Liver (tissue), 9 donors: Measurements from ENCODE around the gene SLC8A2. TPM values are rescaled to one million over a fixed set of nuclear protein-coding genes. Genes with fewer than 3 reads are reported as not detected.

ENCODE experiments used
- DNase-seq: peaks from one replicate; pipeline ENCODE4 v3.0.0-alpha.2; 2017; ENCODE audit warnings: low spot score
- H3K27ac ChIP-seq, 2 donors: one replicate each; pipeline ENCODE4 v1.7.0; 2013; ENCODE audit warnings: inconsistent platforms in 2 of 2, low read length in 2 of 2, control low read depth in 1 of 2, low read depth in 1 of 2, mild to moderate bottlenecking in 1 of 2
- H3K27me3 ChIP-seq, 4 donors: one replicate each; pipeline versions ENCODE4 v1.6.1 to v1.7.0; 2013; ENCODE audit warnings: low read length in 3 of 4, inconsistent platforms in 1 of 4, mild to moderate bottlenecking in 1 of 4, moderate library complexity in 1 of 4; ENCODE audit not compliant: control insufficient read depth in 4 of 4, insufficient read depth in 4 of 4
- H3K36me3 ChIP-seq, 4 donors: one replicate each; pipeline versions ENCODE4 v1.6.1 to v1.7.0; 2013; ENCODE audit warnings: low read length in 3 of 4, mild to moderate bottlenecking in 3 of 4, low read depth in 1 of 4, moderate library complexity in 1 of 4; ENCODE audit not compliant: control insufficient read depth in 4 of 4, insufficient read depth in 3 of 4
- H3K4me1 ChIP-seq, 4 donors: one replicate each; pipeline versions ENCODE4 v1.6.1 to v1.7.0; 2013; ENCODE audit warnings: low read length in 3 of 4, mild to moderate bottlenecking in 3 of 4, moderate library complexity in 1 of 4; ENCODE audit not compliant: control insufficient read depth in 4 of 4, insufficient read depth in 4 of 4
- H3K4me3 ChIP-seq, 3 donors: one replicate each; pipeline versions ENCODE4 v1.6.1 to v1.7.0; 2013; ENCODE audit warnings: low read length in 3 of 3, control low read depth in 1 of 3, low read depth in 1 of 3, mild to moderate bottlenecking in 1 of 3
- H3K9ac ChIP-seq, 2 donors: one replicate each; pipeline ENCODE4 v1.7.0; 2013; ENCODE audit warnings: low read length in 2 of 2, mild to moderate bottlenecking in 2 of 2, moderate library complexity in 2 of 2, control low read depth in 1 of 2, low read depth in 1 of 2
- H3K9me3 ChIP-seq, 4 donors: one replicate each; pipeline versions ENCODE4 v1.6.1 to v1.7.0; 2013; ENCODE audit warnings: low read length in 3 of 4; ENCODE audit not compliant: control insufficient read depth in 4 of 4
- CTCF ChIP-seq: fragments of 150-350 bp; IDR thresholded peaks from 2 replicates; pipeline ENCODE4 v1.5.1; 2017; ENCODE audit warnings: improper control_type of control experiment, low read depth, low read length; ENCODE audit not compliant: missing input control
- EGR1 ChIP-seq, 2 donors: IDR thresholded peaks; 2 replicates each; pipeline ENCODE4 v1.6.1; 2016 to 2018; ENCODE audit warnings: antibody characterized with exemption in 2 of 2, low read depth in 2 of 2
- FOXA1 ChIP-seq: IDR thresholded peaks from 2 replicates; pipeline ENCODE4 v1.6.1; 2016; ENCODE audit warnings: antibody characterized with exemption
- GABPA ChIP-seq, 2 donors: IDR thresholded peaks in 1 of 2; conservative IDR thresholded peaks in 1 of 2; 2 replicates each; pipeline ENCODE4 v1.6.1; 2016; ENCODE audit warnings: antibody characterized with exemption in 2 of 2, mild to moderate bottlenecking in 1 of 2, moderate library complexity in 1 of 2
- HNF4A ChIP-seq, 2 donors: conservative IDR thresholded peaks; 2 replicates each; pipeline ENCODE4 v1.6.1; 2016; ENCODE audit warnings: antibody characterized with exemption in 2 of 2, mild to moderate bottlenecking in 2 of 2
- HNF4G ChIP-seq: IDR thresholded peaks from 2 replicates; pipeline ENCODE4 v1.6.1; 2016; ENCODE audit warnings: antibody characterized with exemption
- JUND ChIP-seq, 2 donors: IDR thresholded peaks; 2 replicates each; pipeline ENCODE4 v1.6.1; 2016; ENCODE audit warnings: antibody characterized with exemption in 2 of 2
- MAX ChIP-seq: IDR thresholded peaks from 2 replicates; pipeline ENCODE4 v1.6.1; 2016; ENCODE audit warnings: antibody characterized with exemption
- NR2F2 ChIP-seq: IDR thresholded peaks from 2 replicates; pipeline ENCODE4 v1.6.1; 2016; ENCODE audit warnings: antibody characterized with exemption
- RAD21 ChIP-seq, 2 donors: IDR thresholded peaks; 2 replicates each; pipeline ENCODE4 v1.6.1; 2016; ENCODE audit warnings: antibody characterized with exemption in 2 of 2, mild to moderate bottlenecking in 2 of 2
- RXRA ChIP-seq, 2 donors: IDR thresholded peaks; 2 replicates each; pipeline ENCODE4 v1.6.1; 2017 to 2018; ENCODE audit warnings: antibody characterized with exemption in 2 of 2, mild to moderate bottlenecking in 1 of 2
- SP1 ChIP-seq: IDR thresholded peaks from 2 replicates; pipeline ENCODE4 v1.6.1; 2018; ENCODE audit warnings: antibody characterized with exemption, mild to moderate bottlenecking
- TAF1 ChIP-seq: conservative IDR thresholded peaks from 2 replicates; pipeline ENCODE4 v1.6.1; 2016; ENCODE audit warnings: antibody characterized with exemption, mild to moderate bottlenecking
- YY1 ChIP-seq: IDR thresholded peaks from 2 replicates; pipeline ENCODE4 v1.6.1; 2016; ENCODE audit warnings: antibody characterized with exemption, mild to moderate bottlenecking
- ZBTB33 ChIP-seq: IDR thresholded peaks from 2 replicates; pipeline ENCODE4 v1.6.1; 2016; ENCODE audit warnings: antibody characterized with exemption
- WGBS: extraction: QIAGEN DNeasy Blood & Tissue Kit; methylation state at CpG from one replicate; pipeline ENCODE4 v1.1.7; 2013; 5-methylcytosine and 5-hydroxymethylcytosine counted together
- polyA plus RNA-seq, 2 donors: library from polyadenylated mRNA; stranded (reverse) in 1 of 2; unstranded in 1 of 2; fragments of 200-250 nt in 1 of 2; fragments of >200 nt in 1 of 2; fragmentation: Nextera tagmentation in 1 of 2; extraction: Ambion mirVana in 1 of 2; gene quantifications; one replicate each; pipeline versions ENCODE4 v1.2.1 to v1.2.3, GENCODE V29; 2013 to 2015
- total RNA-seq, 2 donors: library from RNA; depleted of rRNA; stranded (reverse); fragments of >200 nt; gene quantifications; one replicate each; pipeline ENCODE4 v1.2.3, GENCODE V29; 2014
- donor health status: healthy.
- donor health status: healthy.
- donor health status: healthy.
- donor health status: healthy.
- donor health status: healthy.

SLC8A2 gene
- total and polyA plus RNA-seq, 4 donors: 0.01 to 0.25 TPM; not detected in 2

- H3K36me3 ChIP-seq: peaks cover 18 to 80% (median 42%) of the 10 kb centered on the region in 4 donors
- no peak for DNase-seq
- no peak overlapping the region for H3K4me3 ChIP-seq
- 95% methylated on average over 7 of the region's 7 CpGs for WGBS
- H3K27me3 ChIP-seq: no peaks in the 10 kb centered on the region
- no peak overlapping the region for H3K9ac ChIP-seq
- H3K4me1 ChIP-seq: peaks cover 0 to 4% (median 1%) of the 10 kb centered on the region in 4 donors
- H3K9me3 ChIP-seq: no peaks in the 10 kb centered on the region
- no peak overlapping the region for H3K27ac ChIP-seq
- no peak for TF ChIP-seq RAD21 (IDR thresholded peaks at IDR 0.05)
- no peak for TF ChIP-seq TAF1
- TF ChIP-seq YY1: no peak
Measured at GRCh38 chr19:47499371-47499770, 27.7 kb upstream of the SLC8A2 start.

- no peak for TF ChIP-seq CTCF
- TF ChIP-seq SP1: no peak
- TF ChIP-seq EGR1 (IDR thresholded peaks at IDR 0.05; ENCODE audit: low read depth in 2 of 2): no peak
- TF ChIP-seq HNF4G: no peak
- H3K4me1 ChIP-seq: peaks cover 0 to 4% (median 1%) of the 10 kb centered on the region in 4 donors
- WGBS: 97% methylated on average over 5 of the region's 5 CpGs
- no peak overlapping the region for H3K27ac ChIP-seq
- no peak for DNase-seq
- H3K36me3 ChIP-seq: peaks cover 18 to 81% (median 38%) of the 10 kb centered on the region in 4 donors
- H3K9ac ChIP-seq: no peak overlapping the region
- no peaks in the 10 kb centered on the region for H3K27me3 ChIP-seq
- no peaks in the 10 kb centered on the region for H3K9me3 ChIP-seq
- H3K4me3 ChIP-seq: no peak overlapping the region
Measured at GRCh38 chr19:47498561-47498960, 26.9 kb upstream of the SLC8A2 start.

GRCh38 chr19:47497821-47498520 is 26.3 kb upstream of the SLC8A2 start:
- 85% methylated on average over 14 of the region's 14 CpGs for WGBS

More at GRCh38 chr19:47497821-47498520, 26.3 kb upstream of the SLC8A2 start:
- Histone ChIP-seq H3K27me3 (no peaks in the 10 kb centered on the region), H3K27ac (no peak overlapping the region), H3K4me3 (no peak overlapping the region), H3K9me3 (no peaks in the 10 kb centered on the region), H3K9ac (no peak overlapping the region), H3K36me3 (peaks cover 20 to 80% (median 35%) of the 10 kb centered on the region in 4 donors), H3K4me1 (peaks cover 0 to 4% (median 1%) of the 10 kb centered on the region in 4 donors)
- TF ChIP-seq GABPA (IDR thresholded peaks at IDR 0.05 in 1 of 2, conservative IDR thresholded peaks at IDR 0.05 in 1 of 2): no peak
- no peak for TF ChIP-seq YY1
- no peak for TF ChIP-seq FOXA1
- no peak for TF ChIP-seq HNF4A (conservative IDR thresholded peaks at IDR 0.05)
- no peak for TF ChIP-seq ZBTB33
- no peak for TF ChIP-seq TAF1
- no peak for TF ChIP-seq SP1
- TF ChIP-seq NR2F2: no peak
- TF ChIP-seq MAX: no peak
- no peak for TF ChIP-seq HNF4G
- TF ChIP-seq RXRA (IDR thresholded peaks at IDR 0.05): no peak
- no peak for TF ChIP-seq JUND (IDR thresholded peaks at IDR 0.05)
- no peak for TF ChIP-seq RAD21 (IDR thresholded peaks at IDR 0.05)
- DNase-seq: no peak
